DMS53 (cell line): Measurements from ENCODE around the gene ARID1B.

Source experiments
- DNase-seq: peaks from one replicate; lab custom pipeline; 2025; lab: John Stamatoyannopoulos, UW

ARID1B gene

DNA sequence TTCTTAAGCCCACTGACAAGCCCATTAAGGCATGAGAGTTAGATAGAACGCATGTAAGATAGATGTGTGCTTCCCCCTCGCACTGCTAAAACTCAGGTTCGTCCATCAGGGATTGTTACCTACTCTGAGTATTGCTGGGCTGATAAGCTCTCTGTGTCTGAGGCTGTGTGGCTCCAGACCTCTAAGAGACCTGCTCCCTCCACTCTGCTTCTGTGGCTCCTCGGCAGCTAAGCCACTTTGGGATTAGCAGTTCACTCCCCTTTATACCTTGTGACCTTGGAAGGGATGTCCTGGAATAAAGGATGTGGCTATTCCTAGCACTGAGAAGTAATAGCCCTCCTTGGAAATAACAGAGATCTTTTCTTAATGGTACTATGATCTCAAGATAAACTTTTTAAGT, 381.3 kb downstream of the ARID1B start:
- no peak for DNase-seq

DNA sequence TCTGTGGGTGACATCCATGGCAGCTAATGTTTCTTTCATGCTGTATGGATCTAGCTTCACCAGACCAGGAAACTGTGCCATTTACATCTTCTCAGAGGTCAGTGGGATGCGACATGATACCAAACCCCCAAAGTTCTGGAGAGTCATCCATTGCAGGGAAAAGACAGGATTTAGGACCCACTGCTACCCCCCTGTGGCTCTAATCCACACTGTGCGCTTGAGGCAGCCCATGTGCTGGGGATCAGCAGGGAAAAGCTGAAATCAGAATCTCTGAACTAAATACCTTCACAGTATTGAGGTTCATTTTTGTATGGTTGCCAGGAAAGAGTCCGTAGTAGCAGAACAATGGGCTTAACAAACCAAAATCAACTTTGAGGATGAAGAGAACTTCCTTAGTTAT, 381.7 kb downstream of the ARID1B start:
- DNase-seq, result no peak

- no peak for DNase-seq
Measured at GRCh38 chr6:157159348-157159747, 382.2 kb downstream of the ARID1B start.

DNA sequence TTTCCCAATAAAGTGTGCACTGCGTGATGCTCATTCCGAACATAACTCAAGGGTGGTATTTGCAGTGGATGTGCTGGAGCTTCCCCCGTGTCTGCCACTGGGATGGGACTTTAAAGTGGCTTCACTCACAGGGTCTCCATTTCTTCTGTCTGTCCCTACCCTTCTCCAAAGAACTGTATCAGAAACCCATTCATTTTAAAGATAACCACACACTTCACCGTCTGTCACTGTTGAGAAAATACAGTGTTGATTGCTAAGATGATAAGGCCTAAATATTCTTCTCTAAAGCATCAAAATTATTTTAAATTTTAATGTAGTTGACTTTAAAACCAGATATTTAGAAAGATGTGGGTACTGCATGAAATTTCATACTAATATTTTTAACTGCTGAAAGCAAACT, 384.7 kb downstream of the ARID1B start:
- no peak for DNase-seq

DNA sequence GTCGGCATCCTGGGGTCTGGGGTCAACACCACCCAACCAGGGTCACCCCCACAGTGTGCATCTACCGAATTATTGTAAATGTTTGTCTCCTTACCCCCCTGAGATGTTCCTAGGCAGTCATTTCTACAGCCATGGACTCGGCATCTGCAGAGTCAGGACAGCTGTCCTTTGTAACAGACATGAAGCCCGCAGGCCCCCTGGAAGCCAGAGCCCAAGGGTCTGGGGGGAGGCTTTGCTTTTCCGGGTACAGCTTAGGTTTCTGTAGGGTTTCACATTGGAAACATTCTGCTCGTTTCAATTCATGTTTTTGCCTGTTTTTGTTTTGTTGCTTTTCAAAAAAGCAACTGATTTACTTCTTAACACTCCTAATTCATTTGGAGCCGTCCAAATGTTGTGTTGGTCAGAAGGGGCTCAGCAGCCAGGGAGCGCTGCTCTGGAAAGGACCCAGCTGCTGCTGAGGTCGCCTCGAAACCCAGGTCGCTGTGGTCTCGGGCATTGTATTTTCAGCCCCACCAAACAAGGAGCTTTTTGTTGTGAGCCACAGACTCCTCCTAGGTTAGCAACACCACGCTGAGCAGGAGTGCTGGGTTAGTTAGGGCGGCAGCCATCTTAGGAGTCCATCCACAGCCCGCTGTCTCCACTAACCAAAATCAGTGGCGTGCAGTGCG, 385.7 kb downstream of the ARID1B start:
- DNase-seq, result no peak

GRCh38 chr6:157163434-157164159, 386.4 kb downstream of the ARID1B start:
- DNase-seq, result no peak

GRCh38 chr6:157164972-157165371, 387.8 kb downstream of the ARID1B start:
- no peak for DNase-seq

- no peak for DNase-seq
Measured at GRCh38 chr6:157166784-157167183, 389.6 kb downstream of the ARID1B start.

DNA sequence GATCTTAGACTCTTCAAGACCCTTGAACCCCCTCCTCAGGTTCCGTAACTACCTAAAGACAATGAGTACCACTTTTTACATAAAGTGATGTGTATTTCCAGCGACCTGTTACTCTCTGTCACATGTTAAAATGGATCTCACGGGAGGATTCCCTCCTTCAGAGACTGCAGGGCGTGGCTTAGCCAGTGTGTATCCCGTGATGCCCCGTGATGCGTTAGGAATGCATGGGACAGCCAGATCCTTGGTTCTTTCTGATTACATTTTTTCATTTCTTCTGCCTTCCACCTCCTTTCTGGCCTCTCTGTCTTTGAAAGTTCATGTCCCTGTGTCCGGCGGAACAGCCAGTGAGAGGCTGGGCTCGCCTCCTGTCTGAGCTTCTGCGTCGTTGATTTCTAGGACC, 390.7 kb downstream of the ARID1B start:
- DNase-seq, result no peak

DNA sequence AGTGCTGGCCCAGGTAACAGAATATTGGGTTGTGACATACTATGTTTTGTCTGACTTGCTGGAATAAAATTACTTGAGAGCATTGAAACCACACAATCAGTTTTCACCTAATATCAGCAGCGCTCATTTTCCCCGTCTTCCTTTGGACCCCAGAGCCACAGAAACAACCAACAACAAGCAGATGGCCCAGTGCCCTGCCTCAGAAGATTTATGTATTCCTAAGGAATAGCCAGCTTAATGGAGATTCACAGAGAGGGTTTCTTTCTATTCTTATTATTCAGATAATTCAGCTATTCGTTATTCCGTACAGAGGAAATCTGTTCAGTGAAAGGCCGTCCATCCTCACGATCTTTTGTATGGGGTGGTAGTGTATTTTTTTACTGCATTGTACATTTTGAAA, 391.3 kb downstream of the ARID1B start:
- DNase-seq, result no peak

DNA sequence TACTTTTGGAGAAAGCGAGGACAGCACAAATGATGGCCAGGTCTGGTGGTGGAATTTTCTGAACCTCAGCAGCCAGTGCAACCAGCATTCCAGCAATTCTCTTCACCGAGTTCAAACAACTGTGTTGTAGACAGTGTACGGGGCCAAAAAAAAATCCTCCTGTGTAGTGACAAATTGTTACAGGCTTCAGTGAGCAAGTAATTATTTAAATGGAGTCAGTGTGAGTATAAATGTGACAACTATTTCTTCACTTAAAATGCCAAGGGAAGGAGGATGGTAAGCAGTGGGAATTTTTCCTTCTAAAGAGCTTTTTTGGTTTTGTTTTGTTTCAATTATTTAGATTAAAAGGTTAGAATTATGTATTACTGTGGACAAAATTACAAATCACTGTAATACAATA, 392.0 kb downstream of the ARID1B start:
- DNase-seq, result no peak

- no peak for DNase-seq
Measured at GRCh38 chr6:157169656-157170055, 392.5 kb downstream of the ARID1B start.

DNA sequence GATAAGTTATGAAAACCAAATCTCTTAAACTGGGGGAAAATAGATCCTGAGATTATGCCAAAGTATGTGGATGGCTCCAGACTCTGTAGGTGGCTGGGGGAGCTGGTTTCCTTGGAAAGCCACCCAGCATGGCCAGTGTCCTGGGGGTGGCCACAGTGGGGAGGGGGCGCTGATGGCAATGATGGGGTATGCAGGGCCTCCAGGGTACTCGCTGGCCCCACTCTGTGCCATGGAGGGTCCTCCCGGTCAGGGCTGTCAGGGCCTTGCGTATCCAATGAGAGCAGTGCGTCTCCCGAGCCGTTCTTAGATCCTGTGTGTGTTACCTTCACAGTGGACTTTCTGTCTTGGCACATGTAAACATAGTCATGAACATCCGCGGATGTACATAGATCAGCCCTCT, 393.4 kb downstream of the ARID1B start:
- no peak for DNase-seq

- DNase-seq, result no peak
Measured at GRCh38 chr6:157171801-157172200, 394.6 kb downstream of the ARID1B start.

- DNase-seq, result no peak
Measured at GRCh38 chr6:157172231-157172701, 395.1 kb downstream of the ARID1B start.

DNA sequence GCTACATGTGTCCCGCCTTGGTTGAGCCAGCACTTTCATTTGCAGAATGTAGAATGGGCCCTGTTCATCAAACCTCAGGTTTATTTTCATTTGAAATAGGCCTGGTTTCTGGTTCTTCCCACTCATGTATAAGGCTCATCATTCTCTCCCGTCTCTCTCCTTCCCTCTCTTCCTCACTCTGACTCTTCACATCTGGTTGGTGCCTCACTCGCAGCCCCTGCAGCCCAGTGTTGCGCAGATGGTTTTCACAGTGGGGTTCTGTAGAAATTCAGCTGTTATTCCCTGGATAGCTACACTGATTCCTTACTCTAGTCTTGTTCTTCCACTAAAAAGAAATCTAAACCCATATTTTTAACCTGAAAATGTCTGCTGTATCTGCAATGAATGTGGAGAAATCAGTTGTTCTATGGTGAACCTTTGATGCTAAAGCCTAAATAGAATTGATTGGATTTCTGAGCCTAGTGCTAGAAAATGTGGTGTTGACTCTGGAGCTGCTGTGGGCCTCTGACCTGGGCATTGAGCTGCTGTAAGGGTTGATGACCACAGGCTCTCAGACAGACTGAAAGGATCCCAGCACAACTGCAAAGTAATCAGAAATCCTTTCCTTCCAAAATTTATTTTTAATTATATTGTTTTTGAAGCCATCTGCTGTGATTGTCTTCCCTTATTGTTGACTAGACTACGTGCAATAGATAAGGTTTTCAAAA, 395.8 kb downstream of the ARID1B start:
- DNase-seq, result no peak

DNA sequence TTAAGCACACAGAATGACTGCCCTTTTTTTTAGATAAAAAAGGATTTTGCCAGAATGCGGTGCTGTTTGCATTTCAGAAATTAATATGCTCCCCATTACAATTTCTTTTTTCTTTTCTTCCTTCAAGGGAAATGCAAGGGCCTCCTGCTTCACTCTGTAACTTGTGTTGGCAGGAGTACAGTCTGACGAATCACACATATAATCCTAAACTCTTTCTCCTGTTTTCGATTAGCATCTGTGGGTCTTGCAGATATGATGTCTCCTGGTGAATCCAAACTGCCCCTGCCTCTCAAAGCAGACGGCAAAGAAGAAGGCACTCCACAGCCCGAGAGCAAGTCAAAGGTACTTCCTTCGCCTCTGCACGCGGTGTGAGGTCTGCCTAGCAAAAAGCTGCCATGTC, 396.6 kb downstream of the ARID1B start:
- no peak for DNase-seq

DNA sequence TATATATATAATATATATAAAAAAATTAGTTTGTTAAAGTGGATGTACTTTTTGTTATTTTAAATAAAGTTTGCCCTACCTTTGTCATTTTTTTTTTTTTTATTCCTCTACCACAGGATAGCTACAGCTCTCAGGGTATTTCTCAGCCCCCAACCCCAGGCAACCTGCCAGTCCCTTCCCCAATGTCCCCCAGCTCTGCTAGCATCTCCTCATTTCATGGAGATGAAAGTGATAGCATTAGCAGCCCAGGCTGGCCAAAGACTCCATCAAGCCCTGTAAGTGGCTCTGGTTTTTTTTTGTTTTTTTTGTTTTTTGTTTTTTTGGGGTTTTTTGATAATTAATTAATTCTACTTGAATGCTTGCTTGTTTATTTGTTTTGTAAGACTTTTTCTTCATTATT, 397.6 kb downstream of the ARID1B start:
- DNase-seq, result no peak

DNA sequence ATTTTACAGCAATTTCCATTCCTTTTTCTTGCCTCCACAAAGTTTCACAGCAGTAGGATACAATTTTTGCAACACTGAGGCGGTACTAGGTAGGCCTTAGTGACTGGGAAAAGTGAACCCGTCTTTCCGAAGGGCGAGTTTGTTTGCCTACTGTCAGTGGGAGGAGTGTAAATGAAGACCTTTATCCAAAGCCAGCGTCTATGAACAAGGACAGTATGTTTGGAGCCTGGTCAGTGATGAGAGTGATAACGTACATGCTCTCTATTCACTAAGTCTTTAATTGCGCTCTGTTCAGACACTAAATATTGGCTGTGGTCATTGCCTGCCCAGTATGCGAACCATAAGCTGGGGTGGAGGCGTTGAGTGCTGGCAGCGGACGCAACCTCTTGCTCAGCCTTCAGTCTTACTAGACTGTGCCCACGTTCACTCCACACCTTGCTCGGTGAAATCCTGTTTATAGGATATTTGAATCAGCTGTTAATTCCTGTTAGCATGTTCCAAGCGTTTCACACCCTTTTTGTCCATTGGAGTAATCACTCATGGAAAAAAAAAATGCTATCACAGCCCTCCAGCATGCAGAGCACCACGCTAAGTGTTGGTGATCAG, 400.7 kb downstream of the ARID1B start:
- no peak for DNase-seq

DNA sequence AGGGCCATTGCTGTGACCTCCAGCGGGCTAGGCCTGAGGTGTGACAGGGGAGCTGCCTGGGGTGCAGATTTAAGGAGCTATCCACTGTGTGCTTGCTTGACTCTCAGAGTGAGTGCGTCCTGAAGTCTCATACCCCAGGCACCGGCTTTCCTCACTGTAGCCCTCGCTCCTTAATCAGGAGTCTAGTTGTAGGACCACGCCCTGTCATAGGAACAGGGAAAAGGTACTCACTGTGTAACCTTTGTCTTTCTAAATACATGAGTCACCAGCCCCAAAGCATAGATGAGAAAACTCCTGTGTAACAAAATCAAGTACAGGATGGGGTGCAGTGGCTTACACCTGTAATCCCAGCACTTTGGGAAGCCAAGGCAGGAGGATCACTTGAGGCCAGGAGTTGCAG, 404.5 kb downstream of the ARID1B start:
- no peak for DNase-seq

DNA sequence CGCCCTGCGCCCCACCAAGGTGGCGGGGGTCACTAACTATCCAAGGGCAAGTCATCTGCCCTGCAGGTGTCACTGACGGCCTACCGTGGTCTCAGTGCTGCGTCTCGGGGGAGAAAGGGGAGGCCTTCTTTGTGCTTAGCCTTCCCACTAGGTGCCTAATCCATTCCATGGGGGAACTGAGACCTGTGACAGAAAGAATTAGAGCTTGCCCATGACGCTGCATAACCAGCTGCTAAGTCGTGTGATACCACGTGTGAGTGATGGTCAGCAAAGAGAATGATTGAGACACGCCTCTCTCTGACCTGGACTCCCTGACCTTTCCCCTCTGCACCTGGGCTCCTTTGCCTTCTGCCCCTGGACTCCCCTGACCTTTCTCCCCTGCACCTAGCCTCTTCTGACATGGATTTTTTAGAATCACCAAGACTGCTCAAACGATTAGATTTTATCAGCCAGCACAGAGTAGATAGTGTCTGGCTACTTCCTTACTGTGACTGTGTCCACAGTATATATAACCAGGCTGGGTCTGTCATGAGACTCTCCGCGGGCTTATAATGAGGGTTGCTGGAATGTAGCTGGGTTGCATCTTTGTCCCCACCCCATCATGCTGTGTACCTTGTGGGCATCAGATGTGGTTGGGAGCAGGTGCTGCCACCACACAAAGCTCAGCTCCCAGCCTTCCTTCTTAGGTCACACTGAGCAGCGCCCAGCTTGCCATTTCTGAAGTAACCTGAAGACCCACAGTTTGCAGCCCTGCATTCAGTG, 405.5 kb downstream of the ARID1B start:
- DNase-seq, result peak; percentile 10
